H1 (cell line): Measurements from ENCODE around the gene PTPRE. TPM values are rescaled to one million over a fixed set of nuclear protein-coding genes. Genes with fewer than 3 reads are reported as not detected.

ENCODE experiments used
- CTCF ChIA-PET: fragments of 300-600 bp; sonication (Branson Sonifier 250); formaldehyde crosslinking; loops from one replicate; lab custom pipeline; 2021; ENCODE audit not compliant: partially characterized antibody; lab: Charles Lee
- POLR2A ChIA-PET: fragments of 300-600 bp; sonication (Branson Sonifier 250); formaldehyde crosslinking; loops from one replicate; lab custom pipeline; 2021; ENCODE audit warnings: inconsistent platforms; ENCODE audit not compliant: partially characterized antibody; lab: Charles Lee
- DNase-seq, 2 experiments: peaks; one replicate each; pipeline versions ENCODE4 v3.0.0 to v3.0.0-alpha.2; 2010 to 2022; ENCODE audit warnings: low spot score in 2 of 2, low read depth in 1 of 2, mixed read lengths in 1 of 2
- FAIRE-seq: peaks from 2 replicates; lab custom pipeline; 2011; peaks lifted over from hg19 to GRCh38; lab: Jason Lieb, UNC
- H2AFZ ChIP-seq: 2 replicates; pipeline ENCODE4 v1.8.1; 2012; ENCODE audit warnings: low read length, inconsistent platforms
- H2AK5ac ChIP-seq: 2 replicates; pipeline ENCODE4 v1.6.1; 2013; ENCODE audit warnings: low read depth, low read length
- H2BK120ac ChIP-seq: replicated peaks from 2 replicates; pipeline ENCODE3; 2013; ENCODE audit warnings: low read depth, low read length, inconsistent platforms
- H2BK12ac ChIP-seq: 2 replicates; pipeline ENCODE4 v1.6.1; 2013; ENCODE audit warnings: low read depth, low read length
- H2BK15ac ChIP-seq: 2 replicates; pipeline ENCODE4 v1.6.1; 2013; ENCODE audit warnings: low read length
- H2BK20ac ChIP-seq: 2 replicates; pipeline ENCODE4 v1.6.1; 2013; ENCODE audit warnings: low read length
- H2BK5ac ChIP-seq: 2 replicates; pipeline ENCODE4 v1.6.1; 2013; ENCODE audit warnings: low read depth, low read length
- H3K14ac ChIP-seq: 2 replicates; pipeline ENCODE4 v1.6.1; 2013; ENCODE audit warnings: inconsistent platforms; ENCODE audit not compliant: insufficient read length
- H3K18ac ChIP-seq: 2 replicates; pipeline ENCODE4 v1.6.1; 2013; ENCODE audit warnings: low read length; ENCODE audit errors: extremely low read depth
- H3K23ac ChIP-seq: 2 replicates; pipeline ENCODE4 v1.6.1; 2013; ENCODE audit warnings: inconsistent platforms; ENCODE audit not compliant: insufficient read length
- H3K23me2 ChIP-seq: 2 replicates; pipeline ENCODE4 v1.6.1; 2013; ENCODE audit warnings: low read depth, low read length
- H3K27ac ChIP-seq: 2 replicates; pipeline ENCODE4 v1.6.1; 2011; ENCODE audit warnings: low read depth, low read length, inconsistent platforms
- H3K27me3 ChIP-seq, 4 experiments: replicated peaks in 1 of 4; 1 replicate in 1 of 4; 2 replicates in 3 of 4; pipeline versions ENCODE4 v1.6.1 to v1.8.1; 2011 to 2013; ENCODE audit warnings: low read length in 3 of 4, mild to moderate bottlenecking in 3 of 4, inconsistent platforms in 2 of 4, mixed read lengths in 2 of 4, moderate library complexity in 1 of 4; ENCODE audit not compliant: control insufficient read depth in 3 of 4, insufficient read depth in 3 of 4; ENCODE audit errors: extremely low read depth in 1 of 4
- H3K36me3 ChIP-seq, 4 experiments: 2 replicates each; pipeline versions ENCODE4 v1.6.1 to v1.8.1; 2011 to 2013; ENCODE audit warnings: mild to moderate bottlenecking in 4 of 4, low read length in 3 of 4, moderate library complexity in 2 of 4, control low read depth in 1 of 4, inconsistent platforms in 1 of 4; ENCODE audit not compliant: insufficient read depth in 4 of 4, control insufficient read depth in 2 of 4
- H3K4ac ChIP-seq: replicated peaks from 2 replicates; pipeline ENCODE3; 2013; ENCODE audit warnings: low read length, low read depth, mixed read lengths, inconsistent platforms; ENCODE audit not compliant: insufficient read length
- H3K4me1 ChIP-seq, 4 experiments: replicated peaks in 1 of 4; 1 replicate in 1 of 4; 2 replicates in 3 of 4; pipeline versions ENCODE4 v1.6.1 to v1.8.1; 2011 to 2013; ENCODE audit warnings: low read length in 3 of 4, inconsistent platforms in 2 of 4, mixed read lengths in 1 of 4; ENCODE audit not compliant: insufficient read depth in 4 of 4, control insufficient read depth in 3 of 4
- H3K4me2 ChIP-seq, 2 experiments: 2 replicates each; pipeline versions ENCODE4 v1.6.1 to v1.8.1; 2011 to 2013; ENCODE audit warnings: low read depth in 2 of 2, low read length in 2 of 2, control low read depth in 1 of 2, inconsistent platforms in 1 of 2, mild to moderate bottlenecking in 1 of 2; ENCODE audit not compliant: insufficient read depth in 1 of 2
- H3K4me3 ChIP-seq, 4 experiments: fragments of 200-600, 300-600 bp in 1 of 4; sonication (generic), shearing (Covaris generic), sonication (Bioruptor Twin) in 1 of 4; 2 replicates each; pipeline versions ENCODE4 v1.5.1 to v1.8.1; 2011 to 2016; ENCODE audit warnings: low read length in 4 of 4, low read depth in 3 of 4, control low read depth in 2 of 4, inconsistent platforms in 2 of 4, mild to moderate bottlenecking in 2 of 4, mixed read lengths in 1 of 4, moderate library complexity in 1 of 4; ENCODE audit not compliant: insufficient read depth in 2 of 4; ENCODE audit errors: extremely low read depth in 1 of 4
- H3K56ac ChIP-seq: replicated peaks from 2 replicates; pipeline ENCODE3; 2013; ENCODE audit warnings: low read depth, mild to moderate bottlenecking, mixed read lengths, low read length, inconsistent platforms; ENCODE audit not compliant: insufficient read length
- H3K79me1 ChIP-seq: 2 replicates; pipeline ENCODE4 v1.6.1; 2013; ENCODE audit warnings: low read depth, low read length, control low read depth
- H3K79me2 ChIP-seq, 2 experiments: 2 replicates each; pipeline versions ENCODE4 v1.6.1 to v1.8.1; 2012 to 2013; ENCODE audit warnings: low read length in 2 of 2, mild to moderate bottlenecking in 2 of 2, inconsistent platforms in 1 of 2; ENCODE audit not compliant: insufficient read depth in 2 of 2, control insufficient read depth in 1 of 2
- H3K9ac ChIP-seq, 4 experiments: replicated peaks in 1 of 4; 1 replicate in 1 of 4; 2 replicates in 3 of 4; pipeline versions ENCODE4 v1.6.1 to v1.8.1; 2011 to 2013; ENCODE audit warnings: low read depth in 3 of 4, low read length in 3 of 4, control low read depth in 2 of 4, mild to moderate bottlenecking in 2 of 4, moderate library complexity in 2 of 4, inconsistent platforms in 1 of 4; ENCODE audit errors: extremely low read depth in 1 of 4
- H3K9me3 ChIP-seq, 2 experiments: 2 replicates each; pipeline versions ENCODE4 v1.6.1 to v1.8.1; 2012 to 2013; ENCODE audit warnings: mild to moderate bottlenecking in 2 of 2, moderate library complexity in 2 of 2, control low read depth in 1 of 2, inconsistent platforms in 1 of 2, low read depth in 1 of 2, low read length in 1 of 2, mixed read lengths in 1 of 2; ENCODE audit not compliant: insufficient read depth in 2 of 2
- H4K20me1 ChIP-seq, 2 experiments: replicated peaks in 1 of 2; 2 replicates each; pipeline versions ENCODE3 to v1.8.1; 2011 to 2013; ENCODE audit warnings: inconsistent platforms in 2 of 2, low read length in 2 of 2, mild to moderate bottlenecking in 1 of 2; ENCODE audit not compliant: insufficient read depth in 2 of 2, control insufficient read depth in 1 of 2
- H4K5ac ChIP-seq: 2 replicates; pipeline ENCODE4 v1.6.1; 2013; ENCODE audit warnings: low read length, low read depth, mixed read lengths, inconsistent platforms; ENCODE audit not compliant: insufficient read length
- H4K8ac ChIP-seq: 2 replicates; pipeline ENCODE4 v1.8.0; 2013; ENCODE audit warnings: mild to moderate bottlenecking, moderate library complexity, low read length, inconsistent platforms; ENCODE audit not compliant: insufficient read depth; ENCODE audit errors: extremely low read depth
- H4K91ac ChIP-seq: replicated peaks from 2 replicates; pipeline ENCODE3; 2013; ENCODE audit warnings: low read length, mixed read lengths, inconsistent platforms; ENCODE audit not compliant: insufficient read length
- ATF3 ChIP-seq: IDR thresholded peaks from 2 replicates; pipeline ENCODE4 v1.6.1; 2011; ENCODE audit warnings: low read depth, mild to moderate bottlenecking, low read length; ENCODE audit not compliant: insufficient read depth
- BACH1 ChIP-seq: IDR thresholded peaks from 2 replicates; pipeline ENCODE4 v1.6.1; 2012; ENCODE audit warnings: low read length, improper control_type of control experiment
- BRCA1 ChIP-seq: IDR thresholded peaks from 2 replicates; pipeline ENCODE4 v1.6.1; 2012; ENCODE audit warnings: low read depth, low read length, improper control_type of control experiment
- CTCF ChIP-seq, 3 experiments: IDR thresholded peaks; 1 replicate in 2 of 3; 2 replicates in 1 of 3; pipeline versions ENCODE4 v1.5.1 to v1.6.1; 2011; ENCODE audit warnings: low read length in 3 of 3, mild to moderate bottlenecking in 3 of 3, inconsistent platforms in 2 of 3, low read depth in 1 of 3, moderate library complexity in 1 of 3; ENCODE audit not compliant: insufficient read depth in 1 of 3; ENCODE audit errors: control extremely low read depth in 1 of 3
- KDM4A ChIP-seq: IDR thresholded peaks from one replicate; pipeline ENCODE4 v1.7.1; 2012; ENCODE audit warnings: low read depth, mild to moderate bottlenecking, moderate library complexity, low read length, inconsistent platforms; ENCODE audit not compliant: severe bottlenecking
- KDM5A ChIP-seq: fragments of 200-600 bp; IDR thresholded peaks from 2 replicates; pipeline ENCODE4 v1.7.1; 2012; ENCODE audit warnings: mild to moderate bottlenecking, low read length, inconsistent platforms, mixed read lengths
- SP2 ChIP-seq: IDR thresholded peaks from 2 replicates; pipeline ENCODE4 v1.6.1; 2012; ENCODE audit warnings: mild to moderate bottlenecking, low read length, inconsistent platforms
- SRF ChIP-seq: IDR thresholded peaks from 2 replicates; pipeline ENCODE4 v1.6.1; 2011; ENCODE audit warnings: mild to moderate bottlenecking, low read depth, low read length, moderate library complexity
- YY1 ChIP-seq: IDR thresholded peaks from 2 replicates; pipeline ENCODE4 v1.6.1; 2011; ENCODE audit warnings: low read depth, mild to moderate bottlenecking, low read length
- WGBS, 2 experiments: shearing (Covaris generic) in 1 of 2; methylation state at CpG; one replicate each; pipeline versions ENCODE4 v1.1.6 to v1.1.7; 2013 to 2015; ENCODE audit warnings: low lambda C conversion rate in 2 of 2, mixed read lengths in 2 of 2, inconsistent platforms in 1 of 2, low coverage in 1 of 2, missing lambda C conversion rate in 1 of 2; ENCODE audit not compliant: insufficient replicate concordance in 2 of 2, insufficient coverage in 1 of 2, insufficient read length in 1 of 2; ENCODE audit errors: extremely low coverage in 1 of 2, missing lambda C conversion rate in 1 of 2; 5-methylcytosine and 5-hydroxymethylcytosine counted together
- polyA plus RNA-seq, 7 experiments: library from polyadenylated mRNA; depleted of rRNA in 3 of 7; stranded (reverse) in 5 of 7; unstranded in 2 of 7; fragments of >200 nt in 5 of 7; fragments of 200-250 nt in 2 of 7; gene quantifications; 1 replicate in 5 of 7; 2 replicates in 1 of 7; 4 replicates in 1 of 7; pipeline versions ENCODE4 v1.2.1 to v1.2.3, GENCODE V29; 2011 to 2013; ENCODE audit warnings: missing spikeins in 2 of 7, mixed read lengths in 2 of 7
- total RNA-seq: library from RNA; stranded (reverse); fragmentation: NEBNext Ultra II Directional; extraction: Animal tissue kit (Norgen Biotek cat#: 25700); gene quantifications from 2 replicates; pipeline ENCODE4 v1.2.1, GENCODE V29; 2021

Gene PTPRE
- total and polyA plus RNA-seq, 2 of the 8 experiments (the other 6 are each of a cell fraction or from before 2014, with no cell fraction given) = 0.33 to 0.54 TPM

GRCh38 chr10:127997271-127997670 is 90.4 kb downstream of the PTPRE start:
- FAIRE-seq (no peak), DNase-seq (no peak)
- ChIA-PET CTCF (interaction anchor here (1.0 to 1.9 kb wide), 2 partner anchors 18 to 91 kb away, joined by 3 to 5 read pairs; partner anchors contain the start of gene PTPRE), POLR2A (no interaction called here)
- Histone ChIP-seq H3K23me2 (no peaks in the 10 kb centered on the region), H2AK5ac (no peak overlapping the region), H3K56ac (no peak overlapping the region), H3K9ac (no peak overlapping the region), H4K5ac (no peak overlapping the region), H3K27ac (no peak overlapping the region), H4K8ac (no peak overlapping the region), H3K18ac (no peak overlapping the region), H3K4me2 (no peak overlapping the region), H3K27me3 (no peaks in the 10 kb centered on the region), H4K20me1 (no peaks in the 10 kb centered on the region), H2BK15ac (no peak overlapping the region), H3K4ac (no peak overlapping the region), H3K9me3 (no peaks in the 10 kb centered on the region), H3K79me1 (no peaks in the 10 kb centered on the region), H2AFZ (no peak overlapping the region), H3K4me1 (no peaks in the 10 kb centered on the region), H2BK12ac (no peak overlapping the region), H3K79me2 (no peaks in the 10 kb centered on the region), H2BK120ac (no peak overlapping the region), H3K36me3 (no peaks in the 10 kb centered on the region), H3K23ac (no peak overlapping the region), H3K4me3 (no peak overlapping the region), H3K14ac (no peak overlapping the region), H2BK20ac (no peak overlapping the region), H2BK5ac (no peak overlapping the region), H4K91ac (no peak overlapping the region)
- WGBS, 2 experiments = 91% methylated on average over 4 of the region's 4 CpGs; no CpG with 5 or more reads in 1 of the 2 experiments
- TF ChIP-seq CTCF (IDR thresholded peaks at IDR 0.05; ENCODE audit: control extremely low read depth in 1 of 3, insufficient read depth in 1 of 3, low read depth in 1 of 3, low read length in 3 of 3) (no peak), BACH1 (no peak), SRF (no peak), KDM5A (no peak), SP2 (no peak), ATF3 (no peak), BRCA1 (no peak), YY1 (no peak), KDM4A (no peak)
